ENCODE measurements around the gene RRM2.

DNA sequence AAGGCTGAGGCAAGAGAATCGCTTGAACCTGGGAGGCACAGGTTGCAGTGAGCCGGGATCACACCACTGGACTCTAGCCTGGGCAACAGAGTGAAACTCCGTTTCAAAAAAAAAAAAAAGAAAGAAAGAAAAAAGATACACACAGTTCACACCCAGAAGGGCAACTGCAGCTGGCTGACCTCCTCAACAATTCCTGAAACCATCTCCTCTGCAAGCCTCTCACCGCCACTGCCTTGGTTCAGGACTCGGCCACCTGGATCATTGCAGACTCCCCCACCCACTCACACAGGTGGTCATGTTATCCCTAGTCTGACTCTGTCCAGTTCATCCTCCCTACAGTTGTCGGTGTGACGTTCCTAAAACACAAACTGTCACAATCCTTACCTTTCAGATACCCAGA is 44.5 kb upstream of the RRM2 start:
- TF ChIP-seq, protein P1, sequence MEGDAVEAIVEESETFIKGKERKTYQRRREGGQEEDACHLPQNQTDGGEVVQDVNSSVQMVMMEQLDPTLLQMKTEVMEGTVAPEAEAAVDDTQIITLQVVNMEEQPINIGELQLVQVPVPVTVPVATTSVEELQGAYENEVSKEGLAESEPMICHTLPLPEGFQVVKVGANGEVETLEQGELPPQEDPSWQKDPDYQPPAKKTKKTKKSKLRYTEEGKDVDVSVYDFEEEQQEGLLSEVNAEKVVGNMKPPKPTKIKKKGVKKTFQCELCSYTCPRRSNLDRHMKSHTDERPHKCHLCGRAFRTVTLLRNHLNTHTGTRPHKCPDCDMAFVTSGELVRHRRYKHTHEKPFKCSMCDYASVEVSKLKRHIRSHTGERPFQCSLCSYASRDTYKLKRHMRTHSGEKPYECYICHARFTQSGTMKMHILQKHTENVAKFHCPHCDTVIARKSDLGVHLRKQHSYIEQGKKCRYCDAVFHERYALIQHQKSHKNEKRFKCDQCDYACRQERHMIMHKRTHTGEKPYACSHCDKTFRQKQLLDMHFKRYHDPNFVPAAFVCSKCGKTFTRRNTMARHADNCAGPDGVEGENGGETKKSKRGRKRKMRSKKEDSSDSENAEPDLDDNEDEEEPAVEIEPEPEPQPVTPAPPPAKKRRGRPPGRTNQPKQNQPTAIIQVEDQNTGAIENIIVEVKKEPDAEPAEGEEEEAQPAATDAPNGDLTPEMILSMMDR (IDR thresholded peaks at IDR 0.05) = no peak
- TF ChIP-seq EP300 (IDR thresholded peaks at IDR 0.05) = no peak
